Activated CD4-positive, alpha-beta T cell treated with anti-CD3 and anti-CD28 coated beads, Interleukin-2, Interleukin-4, amounts not matched to agents 100 ng/mL and 50 ng/mL, durations not matched to agents 16 hours and 8 hours (primary cell): ENCODE results near the gene CXXC4.

Source experiments
- DNase-seq: peaks from one replicate; pipeline ENCODE4 v3.0.0-alpha.2; 2020; ENCODE audit warnings: low spot score

The CXXC4 gene

GRCh38 chr4:104488151-104488550 is 6.5 kb downstream of the CXXC4 start:
- DNase-seq: no peak

GRCh38 chr4:104486716-104487504 is 7.8 kb downstream of the CXXC4 start:
- no peak for DNase-seq

GRCh38 chr4:104475652-104476051 is 19.0 kb downstream of the CXXC4 start:
- no peak for DNase-seq

- DNase-seq: no peak
Measured at GRCh38 chr4:104472766-104473165, 21.9 kb downstream of the CXXC4 start.

GRCh38 chr4:104470770-104471169 is 23.9 kb downstream of the CXXC4 start:
- no peak for DNase-seq

- no peak for DNase-seq
Measured at GRCh38 chr4:104469794-104470193, 24.9 kb downstream of the CXXC4 start.

GRCh38 chr4:104465619-104466018 is 29.1 kb downstream of the CXXC4 start:
- DNase-seq: no peak

- DNase-seq: no peak
Measured at GRCh38 chr4:104465201-104465600, 29.5 kb downstream of the CXXC4 start.

- no peak for DNase-seq
Measured at GRCh38 chr4:104462641-104463040, 32.1 kb downstream of the CXXC4 start.

GRCh38 chr4:104457308-104457981 is 37.2 kb downstream of the CXXC4 start:
- DNase-seq: no peak

- no peak for DNase-seq
Measured at GRCh38 chr4:104451573-104451972, 43.1 kb downstream of the CXXC4 start.

GRCh38 chr4:104449537-104449936 is 45.2 kb downstream of the CXXC4 start:
- DNase-seq: no peak

GRCh38 chr4:104447294-104447693 is 47.4 kb downstream of the CXXC4 start:
- no peak for DNase-seq

- no peak for DNase-seq
Measured at GRCh38 chr4:104446431-104447278, 48.0 kb downstream of the CXXC4 start.

GRCh38 chr4:104444685-104445084 is 50.0 kb downstream of the CXXC4 start:
- no peak for DNase-seq

GRCh38 chr4:104436542-104436941 is 58.2 kb downstream of the CXXC4 start:
- DNase-seq: no peak

- no peak for DNase-seq
Measured at GRCh38 chr4:104429150-104429741, 65.4 kb downstream of the CXXC4 start.

- DNase-seq: no peak
Measured at GRCh38 chr4:104425948-104426347, 68.7 kb downstream of the CXXC4 start.

- no peak for DNase-seq
Measured at GRCh38 chr4:104424989-104425388, 69.7 kb downstream of the CXXC4 start.

GRCh38 chr4:104424475-104424941 is 70.2 kb downstream of the CXXC4 start:
- no peak for DNase-seq

GRCh38 chr4:104421566-104421965 is 73.1 kb downstream of the CXXC4 start:
- no peak for DNase-seq

GRCh38 chr4:104420766-104421165 is 73.9 kb downstream of the CXXC4 start:
- no peak for DNase-seq
